NK-92 (cell line): ENCODE results near the gene CPNE8.

Experiments used
- DNase-seq: peaks from one replicate; lab custom pipeline; 2025; ENCODE audit not compliant: unreplicated experiment; lab: John Stamatoyannopoulos, UW

Gene CPNE8

GRCh38 chr12:38653650-38654049 is 251.7 kb downstream of the CPNE8 start:
- no peak for DNase-seq

- no peak for DNase-seq
These were observed 256.6 kb downstream of the CPNE8 start for GRCh38 chr12:38648813-38649212.

GRCh38 chr12:38646146-38646545 is 259.2 kb downstream of the CPNE8 start:
- no peak for DNase-seq

GRCh38 chr12:38639625-38640024 is 265.8 kb downstream of the CPNE8 start:
- DNase-seq = no peak

- no peak for DNase-seq
These were observed 267.0 kb downstream of the CPNE8 start for GRCh38 chr12:38638401-38638800.

- DNase-seq = no peak
These were observed 271.9 kb downstream of the CPNE8 start for GRCh38 chr12:38633511-38633910.

GRCh38 chr12:38629064-38629463 is 276.3 kb downstream of the CPNE8 start:
- no peak for DNase-seq

- DNase-seq = no peak
These were observed 277.1 kb downstream of the CPNE8 start for GRCh38 chr12:38628288-38628687.

- DNase-seq = no peak
These were observed 280.1 kb downstream of the CPNE8 start for GRCh38 chr12:38625306-38625705.

- DNase-seq = no peak
These were observed 291.2 kb downstream of the CPNE8 start for GRCh38 chr12:38614171-38614570.

- DNase-seq = no peak
These were observed 294.5 kb downstream of the CPNE8 start for GRCh38 chr12:38610808-38611350.

- DNase-seq = no peak
These were observed 298.1 kb downstream of the CPNE8 start for GRCh38 chr12:38607295-38607694.
